WTC11 (cell line): ENCODE results near the gene MDFIC. TPM values are rescaled to one million over a fixed set of nuclear protein-coding genes. Genes with fewer than 3 reads are reported as not detected.

Source experiments
- ATAC-seq: fragments of 200-7000 bp; cut with Tn5 transposase; 2 replicates; pipeline ENCODE4 v1.10.0; 2021; ENCODE audit warnings: mild to moderate bottlenecking, moderate library complexity
- CTCF ChIA-PET: fragments of 300-600 bp; sonication (Branson Sonifier 250); formaldehyde crosslinking; loops from one replicate; lab custom pipeline; 2021; ENCODE audit warnings: antibody characterized with exemption; lab: Charles Lee
- POLR2A ChIA-PET: fragments of 350-600 bp; sonication (Branson Sonifier 250); formaldehyde crosslinking; loops from one replicate; lab custom pipeline; 2021; ENCODE audit warnings: antibody characterized with exemption; lab: Charles Lee
- DNase-seq: peaks from one replicate; pipeline ENCODE4 v3.0.0; 2021; ENCODE audit warnings: low spot score
- H3K27ac Mint-ChIP-seq: 2 replicates; pipeline ENCODE4 v1.8.0; 2021; ENCODE audit warnings: mixed read lengths
- H3K27me3 Mint-ChIP-seq: 2 replicates; pipeline ENCODE4 v1.8.0; 2021; ENCODE audit warnings: low read depth, mild to moderate bottlenecking, moderate library complexity, mixed read lengths
- H3K36me3 Mint-ChIP-seq: 2 replicates; pipeline ENCODE4 v1.8.0; 2021; ENCODE audit warnings: mixed read lengths
- H3K4me1 Mint-ChIP-seq: 2 replicates; pipeline ENCODE4 v1.8.0; 2022; ENCODE audit warnings: mixed read lengths
- H3K4me3 Mint-ChIP-seq: 2 replicates; pipeline ENCODE4 v1.8.0; 2021; ENCODE audit warnings: mild to moderate bottlenecking, moderate library complexity, mixed read lengths
- H3K9me3 Mint-ChIP-seq: 2 replicates; pipeline ENCODE4 v1.8.0; 2021; ENCODE audit warnings: mixed read lengths
- ARID4B ChIP-seq: sonication (generic); formaldehyde crosslinking; IDR thresholded peaks from 2 replicates; pipeline ENCODE4 v1.8.0; 2023; ENCODE audit warnings: missing genetic modification reagents, mild to moderate bottlenecking, borderline replicate concordance
- ATF6 ChIP-seq: sonication (generic); formaldehyde crosslinking; IDR thresholded peaks from 2 replicates; pipeline ENCODE4 v1.8.1; 2023; ENCODE audit warnings: mild to moderate bottlenecking, missing genetic modification reagents
- E2F5 ChIP-seq: sonication (generic); formaldehyde crosslinking; IDR thresholded peaks from 2 replicates; pipeline ENCODE4 v1.8.1; 2022; ENCODE audit warnings: mild to moderate bottlenecking, moderate library complexity, missing genetic modification reagents
- HMGXB4 ChIP-seq: sonication (generic); formaldehyde crosslinking; IDR thresholded peaks from 2 replicates; pipeline ENCODE4 v1.8.1; 2023; ENCODE audit warnings: mild to moderate bottlenecking, moderate library complexity, missing genetic modification reagents
- JUN ChIP-seq: sonication (generic); formaldehyde crosslinking; IDR thresholded peaks from 2 replicates; pipeline ENCODE4 v1.8.0; 2023; ENCODE audit warnings: mild to moderate bottlenecking, missing genetic modification reagents
- MLX ChIP-seq: sonication (generic); formaldehyde crosslinking; IDR thresholded peaks from 2 replicates; pipeline ENCODE4 v1.8.1; 2023; ENCODE audit warnings: mild to moderate bottlenecking, missing genetic modification reagents, moderate library complexity
- STAT6 ChIP-seq: sonication (generic); formaldehyde crosslinking; conservative IDR thresholded peaks from 2 replicates; pipeline ENCODE4 v1.8.1; 2023; ENCODE audit warnings: mild to moderate bottlenecking, low read depth, missing genetic modification reagents, moderate library complexity
- TEAD1 ChIP-seq: sonication (generic); formaldehyde crosslinking; IDR thresholded peaks from 2 replicates; pipeline ENCODE4 v1.8.0; 2022; ENCODE audit warnings: mild to moderate bottlenecking, missing genetic modification reagents
- ZNF121 ChIP-seq: sonication (generic); formaldehyde crosslinking; IDR thresholded peaks from 2 replicates; pipeline ENCODE4 v1.8.0; 2023; ENCODE audit warnings: missing genetic modification reagents
- ZNF425 ChIP-seq: fragments of 250-450 bp; sonication (Bioruptor Pico); conservative IDR thresholded peaks from 2 replicates; pipeline ENCODE4 v1.9.0; 2021; ENCODE audit warnings: mild to moderate bottlenecking
- total RNA-seq: library from RNA; stranded (reverse); gene quantifications from 3 replicates; pipeline ENCODE4 v1.2.3, GENCODE V29; 2021

Gene MDFIC
- total RNA-seq, 1 experiment from 2014 or later, result 8.4 TPM

- no peak for TF ChIP-seq STAT6
- no peak for TF ChIP-seq TEAD1 (CRISPR knock-in tag)
- no peak for TF ChIP-seq ZNF425 (CRISPR knock-in tag)
- no peak for TF ChIP-seq JUN (CRISPR knock-in tag)
- no peak for TF ChIP-seq HMGXB4
- no peak for TF ChIP-seq E2F5 (CRISPR knock-in tag)
- no peak for TF ChIP-seq ARID4B (CRISPR knock-in tag)
- no peak for TF ChIP-seq MLX (CRISPR knock-in tag)
Measured at GRCh38 chr7:114986190-114987180, 64.6 kb downstream of the MDFIC start (continued).

- Mint-ChIP-seq H3K4me3 (no peak overlapping the region), H3K4me1 (peaks cover 21% of the 10 kb centered on the region), H3K36me3 (peaks cover 6% of the 10 kb centered on the region; the same call in 1 of the 2 replicates), H3K9me3 (peaks cover 4% of the 10 kb centered on the region; the same call in 1 of the 2 replicates), H3K27me3 (no peaks in the 10 kb centered on the region), H3K27ac (no peak overlapping the region)
- ChIA-PET POLR2A (no interaction called here), CTCF (no interaction called here)
- ATAC-seq (no peak), DNase-seq (no peak)
- TF ChIP-seq ATF6 (CRISPR knock-in tag) (no peak), ZNF121 (CRISPR knock-in tag) (no peak), ZNF425 (CRISPR knock-in tag) (no peak), E2F5 (CRISPR knock-in tag) (no peak)
Measured at GRCh38 chr7:114988026-114988425, 66.1 kb downstream of the MDFIC start.
